Measurements from ENCODE around the gene TFCP2L1. TPM values are rescaled to one million over a fixed set of nuclear protein-coding genes. Genes with fewer than 3 reads are reported as not detected.

TFCP2L1 gene
- total RNA-seq, 1 donor: under 0.01 TPM

GRCh38 chr2:121245120-121245820 is 39.7 kb downstream of the TFCP2L1 start:
- Histone ChIP-seq H3K36me3 (ENCODE audit: insufficient read depth, low read length) (no peaks in the 10 kb centered on the region), H3K27me3 (ENCODE audit: insufficient read depth, low read length) (peaks cover 8% of the 10 kb centered on the region), H3K27ac (ENCODE audit: low read depth, low read length) (no peak overlapping the region), H3K4me2 (ENCODE audit: insufficient read depth, low read length) (no peak overlapping the region), H4K20me1 (ENCODE audit: insufficient read depth, low read length) (no peaks in the 10 kb centered on the region), H3K9me3 (ENCODE audit: low read depth, low read length) (no peaks in the 10 kb centered on the region), H2AFZ (ENCODE audit: low read length) (no peak overlapping the region), H3K4me3 (ENCODE audit: insufficient read depth, low read length) (no peak overlapping the region), H3K79me2 (ENCODE audit: insufficient read depth, low read length) (no peaks in the 10 kb centered on the region), H3K4me1 (ENCODE audit: insufficient read depth, low read length) (no peaks in the 10 kb centered on the region)
- TF ChIP-seq CTCF (IDR thresholded peaks at IDR 0.05; ENCODE audit: extremely low read depth, low read depth, low read length): no peak
- no peak for DNase-seq (ENCODE audit: insufficient read length, low spot score, missing footprints)

GRCh38 chr2:121244616-121245015 is 40.4 kb downstream of the TFCP2L1 start:
- Histone ChIP-seq H3K9me3 (ENCODE audit: low read depth, low read length) (no peaks in the 10 kb centered on the region), H3K36me3 (ENCODE audit: insufficient read depth, low read length) (no peaks in the 10 kb centered on the region), H3K79me2 (ENCODE audit: insufficient read depth, low read length) (no peaks in the 10 kb centered on the region), H4K20me1 (ENCODE audit: insufficient read depth, low read length) (no peaks in the 10 kb centered on the region), H2AFZ (ENCODE audit: low read length) (no peak overlapping the region), H3K27me3 (ENCODE audit: insufficient read depth, low read length) (peaks cover 11% of the 10 kb centered on the region), H3K4me2 (ENCODE audit: insufficient read depth, low read length) (no peak overlapping the region), H3K27ac (ENCODE audit: low read depth, low read length) (no peak overlapping the region), H3K4me1 (ENCODE audit: insufficient read depth, low read length) (no peaks in the 10 kb centered on the region), H3K4me3 (ENCODE audit: insufficient read depth, low read length) (no peak overlapping the region)
- TF ChIP-seq CTCF (IDR thresholded peaks at IDR 0.05; ENCODE audit: extremely low read depth, low read depth, low read length): no peak
- no peak for DNase-seq (ENCODE audit: insufficient read length, low spot score, missing footprints)

- no peak overlapping the region for H3K27ac ChIP-seq (ENCODE audit: low read depth, low read length)
- H3K36me3 ChIP-seq (ENCODE audit: insufficient read depth, low read length): no peaks in the 10 kb centered on the region
- no peak overlapping the region for H2AFZ ChIP-seq (ENCODE audit: low read length)
- H3K4me1 ChIP-seq (ENCODE audit: insufficient read depth, low read length): no peaks in the 10 kb centered on the region
- H3K79me2 ChIP-seq (ENCODE audit: insufficient read depth, low read length): no peaks in the 10 kb centered on the region
- H3K9me3 ChIP-seq (ENCODE audit: low read depth, low read length): no peaks in the 10 kb centered on the region
- H4K20me1 ChIP-seq (ENCODE audit: insufficient read depth, low read length): no peaks in the 10 kb centered on the region
- TF ChIP-seq CTCF (IDR thresholded peaks at IDR 0.05; ENCODE audit: extremely low read depth, low read depth, low read length): no peak
- no peak overlapping the region for H3K4me2 ChIP-seq (ENCODE audit: insufficient read depth, low read length)
- no peak overlapping the region for H3K4me3 ChIP-seq (ENCODE audit: insufficient read depth, low read length)
- DNase-seq (ENCODE audit: insufficient read length, low spot score, missing footprints): no peak
- peaks cover 11% of the 10 kb centered on the region for H3K27me3 ChIP-seq (ENCODE audit: insufficient read depth, low read length)
These were observed 41.1 kb downstream of the TFCP2L1 start for GRCh38 chr2:121243821-121244460.

- no peak overlapping the region for H3K4me3 ChIP-seq (ENCODE audit: insufficient read depth, low read length)
- no peaks in the 10 kb centered on the region for H3K79me2 ChIP-seq (ENCODE audit: insufficient read depth, low read length)
- no peak overlapping the region for H2AFZ ChIP-seq (ENCODE audit: low read length)
- TF ChIP-seq CTCF (IDR thresholded peaks at IDR 0.05; ENCODE audit: extremely low read depth, low read depth, low read length): no peak
- H3K9me3 ChIP-seq (ENCODE audit: low read depth, low read length): no peaks in the 10 kb centered on the region
- no peak overlapping the region for H3K4me2 ChIP-seq (ENCODE audit: insufficient read depth, low read length)
- no peaks in the 10 kb centered on the region for H3K4me1 ChIP-seq (ENCODE audit: insufficient read depth, low read length)
- no peaks in the 10 kb centered on the region for H4K20me1 ChIP-seq (ENCODE audit: insufficient read depth, low read length)
- no peaks in the 10 kb centered on the region for H3K36me3 ChIP-seq (ENCODE audit: insufficient read depth, low read length)
- no peak overlapping the region for H3K27ac ChIP-seq (ENCODE audit: low read depth, low read length)
- H3K27me3 ChIP-seq (ENCODE audit: insufficient read depth, low read length): peaks cover 16% of the 10 kb centered on the region
- no peak for DNase-seq (ENCODE audit: insufficient read length, low spot score, missing footprints)
These were observed 42.0 kb downstream of the TFCP2L1 start for GRCh38 chr2:121242976-121243375.
